Activated CD4-positive, CD25-positive, alpha-beta regulatory T cell treated with anti-CD3 and anti-CD28 coated beads, Interleukin-2, amount 50 U/mL, for 24 hours (primary cell): Measurements from ENCODE around the gene OPN1SW.

Experiments
- ATAC-seq, 2 donors: fragments of 150-1000 bp; cut with Tn5 transposase; one replicate each; pipeline ENCODE4 v1.10.0; 2021; ENCODE audit warnings: mild to moderate bottlenecking in 1 of 2, moderate library complexity in 1 of 2

Gene OPN1SW

DNA sequence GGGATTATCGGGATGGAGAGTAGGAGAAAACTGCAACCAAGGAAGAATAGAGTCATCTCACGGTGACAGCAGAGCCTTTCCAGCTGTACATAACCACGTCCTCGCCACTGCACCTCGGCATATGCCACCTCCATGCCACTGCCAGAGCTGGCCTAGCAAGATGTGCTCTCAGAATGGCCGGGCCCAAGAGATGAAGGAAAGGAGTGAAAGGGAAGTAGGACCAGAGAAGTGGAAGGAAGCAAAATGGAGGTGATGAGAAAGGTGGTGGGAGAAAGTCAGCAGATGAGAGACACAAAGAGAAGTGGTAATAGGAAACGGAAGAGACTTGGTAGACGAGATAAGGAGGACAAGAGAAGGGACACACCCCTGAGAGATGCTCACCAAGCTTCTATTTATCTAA lies 44.4 kb downstream of the OPN1SW start:
- no peak for ATAC-seq

DNA sequence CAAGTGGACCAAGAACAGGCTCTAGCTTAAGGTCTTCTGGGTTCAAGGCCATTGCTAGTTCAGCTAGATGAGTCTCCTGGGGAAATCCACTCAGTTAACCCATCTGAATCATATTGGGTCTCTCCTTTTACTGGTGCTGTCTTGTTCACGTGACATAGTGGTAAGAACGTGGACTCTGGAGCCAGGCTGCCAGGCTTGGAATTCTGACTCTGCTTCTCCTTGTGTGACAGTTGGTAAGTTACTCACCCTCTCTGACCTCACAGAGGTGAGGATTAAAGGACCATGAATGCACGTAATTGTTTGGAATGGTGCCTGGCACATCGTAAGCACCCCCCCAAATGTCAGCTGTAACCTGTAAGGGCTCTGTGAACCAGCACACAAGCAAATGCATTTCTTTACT lies 46.1 kb downstream of the OPN1SW start:
- ATAC-seq = no peak

DNA sequence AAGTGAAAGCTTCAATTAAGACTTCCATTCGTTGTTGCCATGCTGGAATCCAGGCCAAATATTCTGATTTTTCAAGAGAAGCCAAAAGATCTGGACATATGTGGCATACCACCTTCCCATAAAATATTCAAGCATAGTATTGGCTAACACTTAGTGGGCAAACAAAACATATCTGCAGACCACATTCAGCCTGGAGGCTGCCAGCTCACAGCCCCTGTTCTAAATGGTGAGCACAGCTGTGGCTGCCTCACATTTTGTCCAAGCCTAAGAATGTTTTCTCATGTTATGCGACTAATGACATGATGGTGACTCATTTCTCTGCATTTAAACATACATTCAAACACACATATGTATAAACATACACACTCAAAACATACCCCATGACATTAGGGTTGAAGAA lies 47.0 kb downstream of the OPN1SW start:
- peak in 1 of 2 donors; percentile 36 for ATAC-seq

DNA sequence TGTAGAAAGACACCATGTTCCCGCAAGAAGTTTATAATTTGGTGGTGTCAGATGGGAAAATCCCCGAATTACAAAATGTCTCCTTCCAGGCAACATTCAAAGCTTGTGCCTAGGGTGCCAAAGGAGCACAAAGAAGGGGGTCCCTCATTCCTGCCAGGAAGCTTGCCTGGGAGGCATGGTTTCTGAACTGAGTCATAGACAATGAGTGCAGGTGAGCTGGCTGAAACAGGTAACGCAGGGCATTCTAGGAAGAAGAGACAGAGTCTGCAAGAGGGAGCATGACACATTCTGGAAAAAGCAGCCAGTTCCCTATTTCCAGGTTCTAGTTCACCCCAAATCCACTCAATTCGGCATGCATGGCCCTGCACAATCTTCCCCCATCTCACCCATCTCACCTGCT lies 48.4 kb downstream of the OPN1SW start:
- ATAC-seq = no peak

DNA sequence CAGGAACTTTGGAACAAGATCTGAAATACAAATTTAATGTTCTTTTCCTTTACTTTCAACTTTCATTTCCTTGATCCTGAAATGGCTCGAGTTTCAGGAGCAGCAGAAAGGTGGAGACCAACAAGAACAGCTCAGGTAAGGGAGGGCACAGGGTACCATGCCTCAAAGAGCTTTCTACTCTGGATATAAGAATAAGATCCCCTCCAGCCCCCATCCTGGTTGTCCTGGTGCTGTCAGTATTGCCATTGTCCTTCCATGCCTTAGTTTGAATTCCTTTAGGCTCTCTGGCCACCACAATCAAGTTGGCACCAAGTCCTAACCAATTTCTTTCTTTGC lies 48.9 kb downstream of the OPN1SW start:
- no peak for ATAC-seq

DNA sequence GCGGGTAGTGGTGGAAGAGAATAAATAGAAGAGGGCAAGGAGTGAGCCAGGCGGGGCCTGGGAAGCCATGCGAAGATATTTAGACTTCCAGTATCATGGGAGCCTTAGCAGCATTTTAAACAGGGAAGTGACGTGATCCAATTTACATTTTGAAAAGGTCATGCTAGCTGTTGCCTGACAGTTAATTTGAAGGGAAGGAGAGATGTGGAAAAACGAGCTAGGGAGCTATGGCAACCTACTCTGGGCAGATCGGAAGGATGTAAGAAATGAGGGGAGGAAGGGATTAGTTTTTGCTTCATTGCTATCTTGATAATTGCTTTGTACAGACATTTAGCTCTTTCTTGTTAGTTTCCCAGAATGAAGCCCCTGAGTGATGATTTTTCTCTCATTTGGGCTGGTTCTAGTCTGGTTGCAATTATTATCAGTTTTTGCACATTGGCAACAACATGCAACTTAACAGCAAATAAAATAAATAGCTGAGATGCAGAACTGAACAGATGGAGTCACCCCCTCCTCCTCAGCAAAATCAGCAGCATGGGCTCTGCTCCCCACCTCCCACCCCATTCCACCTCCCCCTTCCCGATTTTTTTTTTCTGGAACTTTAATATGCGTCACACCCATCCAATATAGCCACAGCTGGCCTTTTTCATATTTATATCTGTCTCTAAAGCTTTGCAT lies 49.4 kb downstream of the OPN1SW start:
- ATAC-seq = no peak

DNA sequence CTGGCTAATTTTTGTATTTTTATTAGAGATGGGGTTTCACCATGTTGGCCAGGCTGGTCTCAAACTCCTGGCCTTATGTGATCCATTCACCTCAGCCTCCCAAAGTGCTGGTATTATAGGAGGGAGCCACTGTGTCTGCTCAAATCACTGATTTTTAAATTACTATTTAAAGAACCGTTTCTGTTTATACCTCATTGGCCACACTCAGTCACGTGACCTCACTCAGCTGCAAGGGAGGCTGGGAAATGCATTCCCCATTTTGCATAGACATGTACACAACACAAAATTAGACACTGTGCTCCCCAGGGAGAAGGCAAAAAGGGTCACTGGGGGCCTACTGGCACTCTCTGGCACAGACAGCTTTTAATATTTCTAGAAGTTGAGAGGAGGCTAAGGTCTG lies 50.1 kb downstream of the OPN1SW start:
- no peak for ATAC-seq

DNA sequence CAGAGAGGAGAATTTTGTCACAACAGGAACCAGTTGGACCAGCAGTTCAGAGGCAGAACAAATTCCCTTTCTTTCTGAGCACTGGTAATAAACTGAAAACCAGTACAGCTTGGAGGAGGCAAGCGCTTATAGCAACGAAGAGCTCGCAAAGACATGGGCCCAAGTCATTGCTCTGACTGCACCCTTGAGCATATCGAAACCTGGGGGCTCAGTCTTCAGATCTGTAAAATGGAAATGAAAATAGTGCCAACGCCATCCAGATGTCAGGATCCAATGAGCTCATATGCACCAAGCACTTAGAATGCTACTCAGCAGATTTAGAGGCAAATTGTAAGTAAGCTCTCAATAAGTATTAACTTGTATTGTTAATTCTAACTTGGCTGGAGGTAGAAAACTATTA lies 50.9 kb downstream of the OPN1SW start:
- ATAC-seq = no peak
